Lower leg skin (tissue), 3 donors: ENCODE measurements around the gene PDE3A.

Experiments
- CTCF ChIP-seq, 3 donors: fragments of 450-650 bp; IDR thresholded peaks; one replicate each; pipeline ENCODE4 v1.5.1; 2016; ENCODE audit warnings: antibody characterized with exemption in 3 of 3, mild to moderate bottlenecking in 3 of 3, moderate library complexity in 2 of 3
- POLR2A ChIP-seq, 2 donors: fragments of 450-650 bp; IDR thresholded peaks; one replicate each; pipeline ENCODE4 v1.6.1; 2016 to 2017; ENCODE audit warnings: antibody characterized with exemption in 2 of 2, mild to moderate bottlenecking in 1 of 2, moderate library complexity in 1 of 2

- TF ChIP-seq POLR2A (IDR thresholded peaks at IDR 0.05) (no peak), CTCF (IDR thresholded peaks at IDR 0.05) (no peak)
Observed at GRCh38 chr12:20458011-20458410, 89.7 kb downstream of the PDE3A start.
